HCT116 (cell line): ENCODE measurements around the gene SERPINI1. TPM values are rescaled to one million over a fixed set of nuclear protein-coding genes. Genes with fewer than 3 reads are reported as not detected.

ENCODE experiments used
- ATAC-seq: fragments of 200-7000 bp; cut with Tn5 transposase; 2 replicates; pipeline ENCODE4 v1.9.1; 2020; ENCODE audit warnings: mild to moderate bottlenecking, moderate library complexity
- BruUV-seq: library from RNA; stranded (reverse); fragments of 400-500 nt; replicated peaks from 2 replicates; lab custom pipeline; 2021; lab: Mats Ljungman, UMichigan
- CTCF ChIA-PET: fragments of 300-600 bp; sonication (Branson Sonifier 250); formaldehyde crosslinking; loops from one replicate; lab custom pipeline; 2021; ENCODE audit warnings: antibody characterized with exemption; lab: Charles Lee
- POLR2A ChIA-PET: fragments of 300-600, 350-600 bp; sonication (Branson Sonifier 250); formaldehyde crosslinking; loops from one replicate; lab custom pipeline; 2021; ENCODE audit warnings: antibody characterized with exemption; lab: Charles Lee
- RAD21 ChIA-PET, 2 experiments: fragments of 300-600 bp; sonication (Branson Sonifier 250); formaldehyde crosslinking; loops; one replicate each; lab custom pipeline; 2023; ENCODE audit warnings: low total read pairs in 2 of 2; ENCODE audit not compliant: uncharacterized antibody in 2 of 2, unreplicated experiment in 2 of 2, low non-redundant PET in 1 of 2; lab: Charles Lee
- DNase-seq: peaks from one replicate; pipeline ENCODE4 v3.0.0-alpha.2; 2010; ENCODE audit warnings: low read depth, low spot score
- H2AFZ ChIP-seq: fragments of 200-600 bp; shearing (Covaris generic), sonication (generic); 2 replicates; pipeline ENCODE4 v1.6.1; 2017; ENCODE audit warnings: low read depth, mixed run types, mixed read lengths, antibody characterized with exemption, low read length; ENCODE audit not compliant: poor library complexity, severe bottlenecking
- H3K27ac ChIP-seq: 2 replicates; pipeline ENCODE4 v1.5.1; 2012; ENCODE audit warnings: low read depth, low read length
- H3K27me3 ChIP-seq: fragments of 200-600 bp; sonication (generic); 2 replicates; pipeline ENCODE4 v1.6.1; 2016; ENCODE audit warnings: mixed run types, low read length, mixed read lengths; ENCODE audit not compliant: insufficient read depth
- H3K36me3 ChIP-seq, 2 experiments: fragments of 200-500 bp in 1 of 2; fragments of 200-600 bp in 1 of 2; sonication (Bioruptor generic) in 1 of 2; sonication (generic) in 1 of 2; 2 replicates each; pipeline versions ENCODE4 v1.5.1 to v1.6.1; 2014 to 2016; ENCODE audit warnings: low read length in 2 of 2, inconsistent platforms in 1 of 2, mixed read lengths in 1 of 2, mixed run types in 1 of 2; ENCODE audit not compliant: insufficient read depth in 2 of 2, control insufficient read depth in 1 of 2
- H3K4me1 ChIP-seq, 2 experiments: fragments of 200-600 bp in 1 of 2; sonication (generic) in 1 of 2; 2 replicates each; pipeline versions ENCODE4 v1.5.1 to v1.6.1; 2012 to 2017; ENCODE audit warnings: low read length in 2 of 2, inconsistent platforms in 1 of 2, mild to moderate bottlenecking in 1 of 2, mixed read lengths in 1 of 2, mixed run types in 1 of 2, moderate library complexity in 1 of 2; ENCODE audit not compliant: insufficient read depth in 2 of 2, control insufficient read depth in 1 of 2
- H3K4me2 ChIP-seq: fragments of 200-600 bp; sonication (generic); 2 replicates; pipeline ENCODE4 v1.6.1; 2017; ENCODE audit warnings: mixed run types, low read length, mixed read lengths
- H3K4me3 ChIP-seq, 2 experiments: fragments of 200-600 bp in 1 of 2; sonication (generic) in 1 of 2; replicated peaks in 1 of 2; 2 replicates each; pipeline ENCODE4 v1.5.1; 2011 to 2016; ENCODE audit warnings: low read length in 2 of 2, control low read depth in 1 of 2, low read depth in 1 of 2, mild to moderate bottlenecking in 1 of 2, mixed read lengths in 1 of 2, mixed run types in 1 of 2
- H3K79me2 ChIP-seq: fragments of 200-600 bp; sonication (generic); 2 replicates; pipeline ENCODE4 v1.6.1; 2017; ENCODE audit warnings: mild to moderate bottlenecking, mixed run types, low read length, moderate library complexity, mixed read lengths; ENCODE audit not compliant: insufficient read depth
- H3K9ac ChIP-seq: fragments of 200-600 bp; sonication (generic); 2 replicates; pipeline ENCODE4 v1.6.1; 2016; ENCODE audit warnings: low read length, mixed read lengths
- H3K9me2 ChIP-seq: fragments of 200-600 bp; sonication (generic), shearing (Covaris generic); 2 replicates; pipeline ENCODE4 v1.6.1; 2017; ENCODE audit warnings: mixed run types, mild to moderate bottlenecking, moderate library complexity; ENCODE audit not compliant: insufficient read depth
- H3K9me3 ChIP-seq, 2 experiments: fragments of 200-500 bp in 1 of 2; fragments of 200-600 bp in 1 of 2; sonication (Bioruptor generic) in 1 of 2; sonication (generic) in 1 of 2; 2 replicates each; pipeline ENCODE4 v1.6.1; 2014 to 2017; ENCODE audit warnings: low read length in 2 of 2, mixed read lengths in 2 of 2, inconsistent platforms in 1 of 2, low read depth in 1 of 2, mild to moderate bottlenecking in 1 of 2, mixed run types in 1 of 2, moderate library complexity in 1 of 2; ENCODE audit not compliant: control insufficient read depth in 1 of 2, insufficient read depth in 1 of 2
- H4K20me1 ChIP-seq: fragments of 200-600 bp; sonication (generic), shearing (Covaris generic); 2 replicates; pipeline ENCODE4 v1.6.1; 2017; ENCODE audit warnings: mixed run types, mild to moderate bottlenecking, moderate library complexity; ENCODE audit not compliant: insufficient read depth
- CBX3 ChIP-seq: IDR thresholded peaks from 2 replicates; pipeline ENCODE4 v1.6.1; 2012; ENCODE audit warnings: low read depth
- CEBPB ChIP-seq: IDR thresholded peaks from 2 replicates; pipeline ENCODE4 v1.6.1; 2012; ENCODE audit warnings: low read depth
- CTCF ChIP-seq, 3 experiments: fragments of 200-600 bp in 1 of 3; sonication (generic) in 1 of 3; IDR thresholded peaks in 2 of 3; conservative IDR thresholded peaks in 1 of 3; 2 replicates each; pipeline ENCODE4 v1.5.1; 2012 to 2017; ENCODE audit warnings: low read depth in 2 of 3, low read length in 2 of 3, antibody characterized with exemption in 1 of 3, borderline replicate concordance in 1 of 3, control low read depth in 1 of 3, mild to moderate bottlenecking in 1 of 3, mixed read lengths in 1 of 3, mixed run types in 1 of 3, moderate library complexity in 1 of 3; ENCODE audit not compliant: insufficient read depth in 1 of 3
- EGR1 ChIP-seq: IDR thresholded peaks from 2 replicates; pipeline ENCODE4 v1.6.1; 2012; ENCODE audit warnings: low read depth
- EZH2 ChIP-seq: fragments of 200-600 bp; sonication (generic); IDR thresholded peaks from 2 replicates; pipeline ENCODE4 v1.6.1; 2017; ENCODE audit warnings: antibody characterized with exemption, mixed run types
- RAD21 ChIP-seq: IDR thresholded peaks from 2 replicates; pipeline ENCODE4 v1.6.1; 2012; ENCODE audit warnings: low read depth, mild to moderate bottlenecking
- SIN3A ChIP-seq: IDR thresholded peaks from 2 replicates; pipeline ENCODE4 v1.6.1; 2012; ENCODE audit warnings: low read depth
- SP1 ChIP-seq: IDR thresholded peaks from 2 replicates; pipeline ENCODE4 v1.6.1; 2012; ENCODE audit warnings: low read depth
- ZFX ChIP-seq: fragments of 450-650 bp; IDR thresholded peaks from 2 replicates; pipeline ENCODE4 v1.6.1; 2017
- ZNF274 ChIP-seq: fragments of 200-500 bp; sonication (Bioruptor generic); IDR thresholded peaks from 2 replicates; pipeline ENCODE4 v1.6.1; 2014; ENCODE audit warnings: mild to moderate bottlenecking, low read depth, low read length, inconsistent platforms
- intact Hi-C: fragments of 100-400 bp; cut with micrococcal nuclease; formaldehyde crosslinking; loops from 2 replicates; pipeline ENCODE4 v1.10.0; 2022
- total RNA-seq: library from RNA; stranded (reverse); gene quantifications from one replicate; pipeline ENCODE4 v1.2.1, GENCODE V29; 2021; ENCODE audit not compliant: unreplicated experiment
- TF ChIP-seq, protein P1 (sequence below): IDR thresholded peaks from 2 replicates; pipeline ENCODE4 v1.6.1; 2011; ENCODE audit warnings: mild to moderate bottlenecking, low read length, moderate library complexity; ENCODE audit not compliant: insufficient replicate concordance; ENCODE audit errors: extremely low read depth

The SERPINI1 gene
- total RNA-seq, 1 experiment from 2014 or later = 6.5 TPM

- Histone ChIP-seq H4K20me1 (no peaks in the 10 kb centered on the region), H3K9me3 (no peaks in the 10 kb centered on the region), H3K4me1 (no peaks in the 10 kb centered on the region), H3K27ac (no peak overlapping the region), H3K27me3 (no peaks in the 10 kb centered on the region), H3K36me3 (0 out of 4 replicates have a peak, but pooled peaks cover 2 to 3% of the 10 kb centered on the region in 2 experiments)
- ChIA-PET RAD21 (no interaction called here), POLR2A (no interaction called here)
- intact Hi-C loops = no loop called here
- BruUV-seq = no TSS peak
- TF ChIP-seq ZFX (no peak), ZNF274 (no peak), EZH2 (no peak), CBX3 (no peak), SIN3A (no peak), SP1 (no peak), EGR1 (no peak), CTCF (IDR thresholded peaks at IDR 0.05 in 2 of 3, conservative IDR thresholded peaks at IDR 0.05 in 1 of 3; ENCODE audit: borderline replicate concordance in 1 of 3, insufficient read depth in 1 of 3, low read depth in 2 of 3, low read length in 2 of 3) (no peak), CEBPB (no peak), RAD21 (no peak)
- TF ChIP-seq, protein P1, sequence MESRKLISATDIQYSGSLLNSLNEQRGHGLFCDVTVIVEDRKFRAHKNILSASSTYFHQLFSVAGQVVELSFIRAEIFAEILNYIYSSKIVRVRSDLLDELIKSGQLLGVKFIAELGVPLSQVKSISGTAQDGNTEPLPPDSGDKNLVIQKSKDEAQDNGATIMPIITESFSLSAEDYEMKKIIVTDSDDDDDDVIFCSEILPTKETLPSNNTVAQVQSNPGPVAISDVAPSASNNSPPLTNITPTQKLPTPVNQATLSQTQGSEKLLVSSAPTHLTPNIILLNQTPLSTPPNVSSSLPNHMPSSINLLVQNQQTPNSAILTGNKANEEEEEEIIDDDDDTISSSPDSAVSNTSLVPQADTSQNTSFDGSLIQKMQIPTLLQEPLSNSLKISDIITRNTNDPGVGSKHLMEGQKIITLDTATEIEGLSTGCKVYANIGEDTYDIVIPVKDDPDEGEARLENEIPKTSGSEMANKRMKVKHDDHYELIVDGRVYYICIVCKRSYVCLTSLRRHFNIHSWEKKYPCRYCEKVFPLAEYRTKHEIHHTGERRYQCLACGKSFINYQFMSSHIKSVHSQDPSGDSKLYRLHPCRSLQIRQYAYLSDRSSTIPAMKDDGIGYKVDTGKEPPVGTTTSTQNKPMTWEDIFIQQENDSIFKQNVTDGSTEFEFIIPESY = no peak
- TF ChIP-seq, all 23 proteins: peak for 0
- Histone ChIP-seq H3K79me2 (peaks cover 16% of the 10 kb centered on the region), H3K4me2 (no peak overlapping the region), H2AFZ (no peak overlapping the region), H3K4me3 (no peak overlapping the region), H3K9ac (no peak overlapping the region), H3K9me2 (no peaks in the 10 kb centered on the region)
- CTCF ChIA-PET = no interaction called here
- ATAC-seq = no peak
- no peak for DNase-seq
Observed at GRCh38 chr3:167700046-167700445, 35.5 kb upstream of the SERPINI1 start.
